ENCODE data around the gene STMN1.

The STMN1 gene

DNA sequence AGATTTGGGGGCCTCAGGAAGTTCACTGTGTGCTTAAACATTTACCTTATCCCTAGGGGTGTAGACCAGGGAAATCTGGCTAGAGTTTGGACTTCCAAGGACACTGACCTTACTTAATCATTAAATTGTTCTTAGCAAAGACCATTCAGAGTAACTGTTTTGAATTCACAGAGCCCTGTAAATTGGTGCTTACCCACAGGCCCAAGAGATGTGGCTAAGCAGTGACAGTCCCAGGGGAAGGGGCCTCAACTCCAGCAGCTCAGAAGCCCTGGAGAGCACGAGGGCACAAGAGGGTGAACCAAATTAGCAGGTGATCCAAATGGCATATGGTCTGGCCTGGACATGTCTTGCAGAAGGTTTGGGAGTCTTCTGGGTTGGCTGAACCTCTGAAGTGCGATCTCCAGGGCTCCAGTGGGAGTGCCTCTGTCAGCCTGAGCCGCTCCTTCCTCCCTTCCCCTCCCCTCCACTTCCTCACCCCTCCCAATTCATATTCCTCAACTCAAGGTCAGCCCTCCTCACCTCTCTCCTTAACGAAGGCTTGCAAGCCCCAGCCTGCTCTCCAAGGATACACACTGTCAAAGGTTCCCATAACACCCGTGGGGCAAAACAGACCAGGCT is 35.0 kb downstream of the STMN1 start:
- no peak for DNase-seq (ENCODE audit: low spot score)

DNA sequence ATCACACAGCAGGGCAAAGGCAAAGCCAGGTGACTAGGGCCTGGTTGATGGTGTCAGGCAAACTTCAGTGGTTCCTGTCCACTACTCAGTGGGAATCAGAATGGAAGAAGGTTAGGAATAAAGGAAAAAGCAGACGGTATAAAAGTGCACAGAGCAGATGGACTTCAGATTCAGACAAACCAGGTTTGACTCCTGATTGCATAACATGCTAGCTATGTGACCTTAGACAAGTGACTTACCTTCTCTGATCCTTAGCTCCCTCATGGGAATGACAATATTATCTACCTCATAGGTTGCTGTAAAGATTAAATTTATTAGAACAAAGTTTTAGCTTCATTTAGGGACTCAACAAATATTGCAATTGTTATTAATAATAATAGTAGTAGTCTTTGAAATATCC is 35.6 kb downstream of the STMN1 start:
- DNase-seq (ENCODE audit: low spot score) = no peak

DNA sequence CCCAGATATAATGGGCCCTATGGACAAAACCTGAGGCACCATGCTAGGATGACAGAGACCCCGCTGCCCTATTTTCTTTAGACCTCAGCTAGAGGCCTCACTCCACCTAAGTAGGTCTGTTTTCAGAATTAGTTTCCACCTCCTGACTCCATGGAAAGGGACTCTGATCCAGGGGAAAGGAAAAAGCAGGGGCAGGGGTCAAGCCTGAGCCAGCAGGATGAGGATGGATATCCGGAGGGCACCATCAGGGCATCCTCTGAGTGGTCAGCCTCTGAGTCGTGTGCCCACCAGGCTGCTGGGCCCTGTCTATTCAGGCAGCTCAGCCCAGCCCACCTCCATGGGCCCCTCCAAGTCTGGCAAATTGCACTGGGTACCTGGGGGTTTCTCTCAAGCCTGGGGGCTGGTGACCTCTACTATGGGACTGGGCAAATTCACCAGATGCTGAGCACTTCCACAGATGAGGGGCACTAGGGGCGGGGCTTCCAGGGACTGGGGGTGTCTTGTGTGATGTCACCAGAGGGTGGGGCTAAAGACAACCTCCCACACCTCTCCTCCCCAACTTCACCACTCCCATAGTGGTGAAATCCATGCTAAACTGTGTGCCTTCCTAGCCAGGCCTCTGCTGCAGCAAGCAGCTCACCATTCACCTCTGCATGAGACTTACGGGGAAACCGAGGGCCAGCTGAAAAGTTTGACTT is 36.2 kb downstream of the STMN1 start:
- DNase-seq (ENCODE audit: low spot score) = no peak

DNA sequence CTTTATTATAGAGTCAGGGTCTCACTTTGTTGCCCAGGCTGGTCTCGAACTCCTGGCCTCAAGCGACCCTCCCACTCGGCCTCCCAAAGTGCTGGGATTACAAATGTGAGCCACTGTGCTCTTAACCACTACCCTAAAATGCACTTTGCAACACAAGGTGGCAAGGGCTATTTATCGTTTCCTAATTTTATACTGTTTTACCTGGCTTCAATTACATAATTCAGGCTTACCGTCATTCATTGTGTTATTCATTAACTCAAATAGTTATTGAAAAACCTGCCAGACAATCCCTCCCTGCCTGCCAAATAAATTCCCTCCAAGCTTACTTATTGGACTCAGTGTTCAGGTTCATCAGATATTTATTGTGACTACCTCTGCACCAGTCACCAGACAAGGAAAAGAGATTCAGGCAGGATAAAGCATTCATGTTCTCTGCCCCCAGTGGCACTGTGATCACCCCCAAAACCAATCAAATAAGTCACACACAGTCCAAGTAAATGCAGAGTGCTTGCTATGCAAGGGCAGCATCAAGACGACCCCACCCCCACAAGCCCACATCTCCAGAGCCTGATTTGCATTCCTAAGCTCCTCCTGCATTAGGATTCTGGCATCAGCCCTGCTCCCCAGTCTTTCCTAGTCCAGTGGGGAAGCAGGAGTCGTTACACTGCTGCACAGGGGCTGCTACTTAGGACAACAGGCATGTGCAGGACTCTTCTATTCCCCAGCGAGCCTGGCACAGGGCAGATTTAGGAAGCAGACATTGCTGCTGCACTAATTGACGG is 38.8 kb downstream of the STMN1 start:
- DNase-seq (ENCODE audit: low spot score) = no peak

DNA sequence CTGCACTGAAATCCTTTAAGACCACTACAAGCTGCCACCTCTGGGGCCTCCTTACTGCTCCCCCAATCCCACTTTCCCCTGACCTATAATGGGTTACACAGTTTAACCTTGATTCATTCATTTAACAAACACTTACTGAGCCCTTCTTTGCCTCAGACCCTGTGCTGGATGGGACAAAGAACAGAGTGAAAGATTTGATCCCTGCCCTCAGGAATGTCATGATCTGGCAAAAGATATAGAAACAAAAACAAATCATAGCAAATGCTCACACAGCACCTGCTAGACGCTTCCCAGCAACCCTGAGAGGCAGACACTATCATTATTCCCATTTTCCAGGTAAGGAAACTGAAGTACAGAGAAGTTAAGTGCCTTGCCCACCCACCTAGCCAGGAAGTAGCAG is 39.9 kb downstream of the STMN1 start:
- DNase-seq (ENCODE audit: low spot score) = no peak

DNA sequence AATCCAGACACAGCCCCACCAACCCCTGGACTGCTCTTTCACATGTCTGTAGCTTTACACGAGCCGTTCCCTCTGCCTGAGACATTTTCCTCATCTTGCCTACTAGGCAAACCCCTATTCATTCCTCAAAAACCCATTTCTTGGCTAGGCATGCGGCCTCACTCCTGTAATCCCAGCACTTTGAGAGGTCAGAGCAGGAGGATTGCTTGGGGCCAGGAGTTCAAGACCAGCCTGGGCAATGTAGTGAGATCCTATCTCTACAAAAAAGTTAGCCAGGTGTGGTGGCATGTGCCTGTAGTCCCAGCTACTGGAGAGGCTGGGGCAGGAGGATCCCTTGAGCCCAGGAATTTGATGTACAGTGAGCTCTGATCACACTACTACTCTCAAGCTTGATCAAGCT is 41.8 kb downstream of the STMN1 start:
- no peak for DNase-seq (ENCODE audit: low spot score)

DNA sequence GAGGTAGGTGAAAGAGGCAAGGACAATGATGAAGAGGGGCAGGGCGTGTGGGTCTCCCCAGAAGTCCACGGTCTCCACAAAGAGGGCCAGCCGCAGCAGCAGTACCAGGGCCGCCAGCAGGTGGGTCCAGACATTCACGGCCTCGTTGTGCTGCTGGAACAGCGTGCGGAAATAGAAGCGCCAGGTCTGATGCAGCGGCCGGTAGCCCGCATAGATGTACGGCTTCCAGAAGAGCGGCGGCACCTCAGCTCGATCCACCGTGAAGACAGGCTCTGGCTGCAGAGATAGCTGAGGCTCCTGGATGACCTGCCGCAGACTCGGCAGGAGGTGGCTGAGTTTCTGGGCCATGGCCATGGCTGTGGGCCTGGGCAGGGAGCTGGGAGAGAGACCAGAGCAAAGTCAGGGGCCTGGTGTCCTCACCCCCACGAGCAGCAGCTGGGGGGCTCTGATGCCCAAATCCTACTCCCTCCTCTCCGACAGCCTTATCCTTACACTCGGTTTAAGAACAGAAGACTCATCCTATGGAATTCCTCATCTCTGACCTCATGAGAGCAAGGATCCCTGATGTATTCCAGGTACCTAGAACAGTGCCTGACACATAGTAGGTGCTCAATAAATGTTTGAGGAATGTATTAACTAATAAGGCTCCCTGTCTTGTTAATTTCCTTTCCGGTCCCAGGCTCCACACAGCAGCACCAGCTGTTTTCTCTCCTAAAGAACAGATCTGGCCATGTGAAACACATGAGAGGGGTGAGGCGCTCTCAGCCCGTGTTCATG is 42.5 kb downstream of the STMN1 start:
- no peak for DNase-seq (ENCODE audit: low spot score)

DNA sequence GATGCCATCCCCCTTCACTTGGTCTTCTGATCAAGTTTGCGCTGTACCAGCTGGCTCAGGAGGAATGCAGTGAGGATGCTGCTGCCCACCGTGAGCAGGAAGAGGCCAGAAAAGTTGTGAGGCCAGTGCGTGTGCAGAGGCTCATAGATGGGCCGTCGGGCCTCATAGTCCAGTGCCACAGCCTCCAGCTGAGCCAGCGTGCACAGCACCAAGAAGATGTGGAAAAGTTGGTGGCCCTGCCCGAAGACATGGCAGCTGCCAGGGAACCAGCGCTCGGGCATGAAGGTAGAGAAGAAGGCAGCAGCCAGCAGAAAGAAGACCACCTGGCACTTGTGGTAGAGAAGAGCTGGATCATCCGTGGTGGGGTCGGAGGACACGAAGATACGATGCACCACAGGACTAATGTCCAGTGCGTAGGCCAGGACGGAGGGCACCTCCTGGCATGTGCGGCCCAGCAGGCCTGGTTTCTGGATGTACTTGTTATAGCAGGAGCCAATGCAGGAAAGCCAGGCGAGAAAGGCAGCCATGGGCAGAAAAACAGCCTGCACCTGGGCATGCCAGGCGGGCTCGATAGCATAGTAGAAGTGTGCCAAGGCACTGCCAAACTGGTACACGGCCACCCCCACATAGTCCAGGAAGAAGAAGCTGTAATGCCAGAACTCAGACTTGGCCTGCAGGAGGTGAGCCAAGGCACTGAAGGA is 43.3 kb downstream of the STMN1 start:
- DNase-seq (ENCODE audit: low spot score) = no peak

DNA sequence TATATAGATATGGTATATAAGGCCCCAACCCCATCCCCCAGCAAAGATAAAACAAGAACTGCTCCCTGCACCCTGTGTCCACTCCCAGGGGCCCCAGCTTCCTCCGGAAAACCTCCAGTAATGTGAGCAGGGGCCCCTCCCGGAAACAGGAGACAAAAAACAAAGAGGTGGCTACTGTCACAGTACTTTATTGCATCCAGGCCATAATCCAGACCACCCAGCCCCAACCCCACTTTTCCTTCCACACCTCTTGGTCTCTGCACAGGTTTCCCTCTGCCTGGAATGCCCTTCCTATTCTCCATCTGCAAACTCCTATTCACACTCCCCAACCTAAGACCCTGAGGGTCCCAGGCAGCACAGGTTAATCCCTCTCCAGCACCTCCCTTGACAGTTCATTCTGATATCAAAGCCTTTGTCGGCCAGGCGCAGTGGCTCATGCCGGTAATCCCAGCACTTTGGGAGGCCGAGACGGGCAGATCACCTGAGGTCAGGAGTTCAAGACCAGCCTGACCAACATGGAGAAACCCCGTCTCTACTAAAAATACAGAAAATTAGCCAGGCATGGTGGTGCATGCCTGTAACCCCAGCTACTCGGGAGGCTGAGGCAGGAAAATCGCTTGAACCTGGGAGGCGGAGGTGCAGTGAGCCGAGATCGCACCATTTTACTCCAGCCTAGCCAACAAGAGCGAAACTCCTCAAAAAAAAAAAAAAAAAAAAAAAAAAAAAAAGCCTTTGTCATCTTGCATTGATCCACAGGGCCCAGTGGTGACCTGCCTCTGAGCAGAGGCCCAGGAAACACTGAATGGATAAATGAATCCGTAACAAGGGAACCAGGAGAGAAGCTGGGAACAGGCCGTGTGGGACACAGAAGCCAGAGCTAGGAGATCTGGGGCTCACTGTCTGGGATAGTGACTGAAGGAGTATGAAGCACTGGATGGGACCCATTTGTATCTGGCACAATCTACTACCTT is 44.6 kb downstream of the STMN1 start:
- DNase-seq (ENCODE audit: low spot score) = no peak

DNA sequence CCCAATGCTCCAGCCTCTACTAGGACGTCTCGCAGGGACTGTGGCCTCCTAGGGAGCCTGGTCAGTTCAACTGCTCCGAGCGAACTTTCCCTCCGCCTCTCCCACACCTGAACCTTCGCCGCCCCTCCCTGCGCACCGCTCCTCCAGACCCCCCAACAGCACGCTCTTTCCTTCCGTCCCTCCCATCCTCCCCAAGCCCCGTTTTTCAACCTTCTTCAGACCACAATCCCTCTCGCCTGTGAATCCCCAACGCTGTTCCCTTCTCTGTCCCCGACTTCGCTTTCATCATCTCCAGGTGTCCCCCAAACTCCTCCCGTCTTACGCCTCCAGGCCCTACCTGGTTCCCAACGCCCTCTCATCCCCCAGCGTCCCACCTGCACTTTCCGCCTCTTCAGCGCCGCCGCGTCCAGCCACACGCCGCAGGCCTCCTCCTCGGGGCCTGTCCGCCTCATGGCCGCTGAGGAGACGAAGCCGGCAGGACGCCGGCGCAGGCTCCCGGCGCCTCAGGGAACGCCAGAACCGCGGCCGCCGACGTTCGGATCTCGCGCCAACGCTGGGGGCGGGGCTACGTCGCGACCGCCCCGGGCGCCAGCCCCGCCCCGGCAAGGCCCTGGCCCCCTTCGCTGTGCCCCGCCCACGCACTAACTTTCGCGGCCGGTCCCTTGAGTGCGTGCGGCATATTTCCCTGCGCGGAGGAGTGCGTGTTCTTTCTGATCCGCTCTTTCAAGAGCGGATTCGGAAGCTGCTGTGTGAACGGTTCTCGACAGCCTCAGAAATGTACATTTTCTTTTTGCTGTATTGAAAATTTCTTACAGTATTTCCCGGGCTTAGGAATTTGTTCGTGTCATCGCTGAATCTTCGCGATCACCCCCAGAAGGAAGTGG is 47.1 kb downstream of the STMN1 start, which contains the start of gene AUNIP:
Gene AUNIP, minus strand, starts transcription at position 552 of the 884 bp plus-strand sequence. Its CDS starts 100 bp downstream, at position 452.
- DNase-seq (ENCODE audit: low spot score) = peak; percentile 77

DNA sequence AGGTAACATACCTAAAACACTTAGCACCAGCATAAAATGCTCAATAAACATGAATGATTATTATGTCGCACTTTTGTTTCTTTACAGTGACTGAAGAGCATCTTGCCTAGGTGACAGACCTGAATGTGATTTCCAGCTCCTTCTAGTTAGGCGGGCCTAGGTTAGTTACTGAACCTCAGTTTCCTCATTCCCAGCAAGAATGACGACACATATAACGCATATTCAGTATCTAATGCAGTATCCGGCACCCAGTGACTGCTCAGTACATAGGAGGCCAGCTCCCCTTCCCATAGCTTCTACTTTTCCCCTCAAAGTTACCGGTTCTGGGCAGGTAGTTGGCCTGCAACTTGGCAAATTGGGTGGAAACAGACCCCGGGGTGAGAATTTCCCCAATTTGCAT is 47.7 kb downstream of the STMN1 start:
- no peak for DNase-seq (ENCODE audit: low spot score)

DNA sequence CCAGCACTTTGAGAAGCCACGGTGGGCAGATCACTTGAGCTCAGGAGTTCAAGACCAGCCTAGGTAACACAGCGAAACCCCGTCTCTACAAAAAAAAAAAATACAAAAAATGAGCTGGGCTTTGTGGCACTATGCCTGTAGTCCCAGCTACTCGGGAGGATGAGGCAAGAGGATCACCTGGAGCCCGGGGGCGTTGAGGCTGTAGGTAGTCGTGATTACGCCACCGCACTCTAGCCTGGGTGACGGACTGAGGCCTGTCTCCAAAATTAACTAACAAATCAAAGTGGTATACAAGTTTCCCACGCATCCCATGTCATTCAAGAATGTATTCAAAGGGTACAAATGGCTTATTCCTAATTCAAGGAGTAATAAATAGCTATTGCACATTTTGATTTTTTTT is 49.4 kb downstream of the STMN1 start:
- DNase-seq (ENCODE audit: low spot score) = no peak

DNA sequence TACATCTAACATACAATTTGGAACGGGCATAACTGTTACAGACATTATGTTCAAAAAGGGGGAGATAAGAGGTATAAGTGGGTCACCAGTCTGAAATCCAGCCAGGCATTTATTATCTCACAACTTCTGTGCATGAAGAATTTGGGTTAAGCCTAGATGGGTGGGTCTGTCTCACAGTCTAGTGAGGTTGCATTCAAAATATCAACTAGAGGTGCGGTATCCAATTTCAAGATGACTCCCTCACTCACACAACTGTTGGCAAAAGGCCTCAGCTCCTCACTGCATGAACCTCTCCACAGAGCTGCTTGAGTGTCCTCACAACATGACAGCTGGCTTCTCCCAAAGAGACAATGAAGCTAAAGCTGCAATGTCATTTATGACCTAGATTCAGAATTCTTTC is 51.7 kb downstream of the STMN1 start:
- DNase-seq (ENCODE audit: low spot score) = no peak

All from COLO829 (cell line).